K562 (cell line): ENCODE measurements around the gene PLAC1. TPM values are rescaled to one million over a fixed set of nuclear protein-coding genes. Genes with fewer than 3 reads are reported as not detected.

Experiments used
- ATAC-seq: fragments of 200-7000 bp; cut with Tn5 transposase; 3 replicates; pipeline ENCODE4 v1.9.1; 2020; ENCODE audit warnings: moderate library complexity
- BruUV-seq: library from RNA; stranded (reverse); fragments of 400-500 nt; replicated peaks from 2 replicates; lab custom pipeline; 2021; lab: Mats Ljungman, UMichigan
- CTCF ChIA-PET: fragments of 300-600 bp; formaldehyde crosslinking; extraction: SDS; loops from one replicate; lab custom pipeline; 2021; ENCODE audit warnings: low intra/inter-chr PET ratio; lab: Yijun Ruan, JAX
- POLR2A ChIA-PET: fragments of 300-600, 350-650 bp; sonication (Branson Sonifier 250); formaldehyde crosslinking; extraction: SDS; loops from one replicate; lab custom pipeline; 2021; ENCODE audit warnings: antibody characterized with exemption, inconsistent platforms; lab: Yijun Ruan, JAX
- DNase-seq, 4 experiments: peaks; one replicate each; pipeline versions ENCODE4 v3.0.0 to v3.0.0-alpha.2; 2011 to 2018; ENCODE audit warnings: low spot score in 3 of 4, mixed read lengths in 3 of 4; ENCODE audit errors: extremely low read depth in 1 of 4
- FAIRE-seq: peaks from 2 replicates; lab custom pipeline; 2011; peaks lifted over from hg19 to GRCh38; lab: Jason Lieb, UNC
- H2AFZ ChIP-seq: 2 replicates; pipeline ENCODE4 v1.6.0; 2011; ENCODE audit warnings: low read depth, low read length, control low read depth, inconsistent platforms
- H3K27ac ChIP-seq: fragments of 200-600 bp; 3 replicates; pipeline ENCODE4 v1.8.0; 2011; ENCODE audit warnings: low read depth, mild to moderate bottlenecking, control low read depth, inconsistent platforms, low read length, moderate library complexity, mixed read lengths; ENCODE audit errors: extremely low read depth
- H3K27me3 ChIP-seq, 2 experiments: fragments of 300-600 bp in 1 of 2; 2 replicates in 1 of 2; 3 replicates in 1 of 2; pipeline versions ENCODE4 v1.6.0 to v1.8.0; 2011; ENCODE audit warnings: inconsistent platforms in 2 of 2, low read length in 2 of 2, mild to moderate bottlenecking in 1 of 2, mixed read lengths in 1 of 2, moderate library complexity in 1 of 2; ENCODE audit not compliant: control insufficient read depth in 2 of 2, insufficient read depth in 2 of 2
- H3K36me3 ChIP-seq: fragments of 300-600 bp; 3 replicates; pipeline ENCODE4 v1.8.0; 2011; ENCODE audit warnings: mild to moderate bottlenecking, low read length, inconsistent platforms; ENCODE audit not compliant: control insufficient read depth, insufficient read depth
- H3K4me1 ChIP-seq, 2 experiments: fragments of 200-600 bp in 1 of 2; replicated peaks in 1 of 2; 2 replicates in 1 of 2; 3 replicates in 1 of 2; pipeline versions ENCODE4 v1.5.1 to v1.8.0; 2011; ENCODE audit warnings: inconsistent platforms in 2 of 2, low read length in 2 of 2, mild to moderate bottlenecking in 1 of 2, mixed read lengths in 1 of 2, moderate library complexity in 1 of 2; ENCODE audit not compliant: control insufficient read depth in 2 of 2, insufficient read depth in 2 of 2
- H3K4me2 ChIP-seq: 2 replicates; pipeline ENCODE4 v1.6.1; 2011; ENCODE audit warnings: low read length, control low read depth, inconsistent platforms, mixed read lengths; ENCODE audit not compliant: insufficient read depth
- H3K4me3 ChIP-seq: fragments of 200-600 bp; sonication (generic), shearing (Covaris generic); 2 replicates; pipeline ENCODE4 v1.5.1; 2016; ENCODE audit warnings: control low read depth, inconsistent platforms
- H3K79me2 ChIP-seq: fragments of 200-600 bp; 3 replicates; pipeline ENCODE4 v1.8.0; 2011; ENCODE audit warnings: low read length, inconsistent platforms; ENCODE audit not compliant: control insufficient read depth, insufficient read depth
- H3K9ac ChIP-seq, 2 experiments: 2 replicates each; pipeline versions ENCODE4 v1.6.0 to v1.6.1; 2011; ENCODE audit warnings: low read depth in 2 of 2, low read length in 2 of 2, control low read depth in 1 of 2, inconsistent platforms in 1 of 2, mild to moderate bottlenecking in 1 of 2, mixed read lengths in 1 of 2; ENCODE audit not compliant: insufficient read depth in 1 of 2
- H3K9me1 ChIP-seq: one replicate; pipeline ENCODE4 v1.6.0; 2011; ENCODE audit warnings: inconsistent platforms, mild to moderate bottlenecking, low read length, moderate library complexity; ENCODE audit not compliant: control insufficient read depth, insufficient read depth
- H3K9me3 ChIP-seq: replicated peaks from 2 replicates; pipeline ENCODE4 v1.5.1; 2011; ENCODE audit warnings: low read depth, low read length, inconsistent platforms; ENCODE audit not compliant: control insufficient read depth, insufficient read depth
- H4K20me1 ChIP-seq: replicated peaks from 2 replicates; pipeline ENCODE4 v1.6.1; 2011; ENCODE audit warnings: low read length, inconsistent platforms, mixed read lengths; ENCODE audit not compliant: control insufficient read depth, insufficient read depth
- CAMTA2 ChIP-seq: fragments of 250-450 bp; sonication (Bioruptor Pico); conservative IDR thresholded peaks from 2 replicates; pipeline ENCODE4 v1.5.1; 2022
- CBX3 ChIP-seq, 2 experiments: IDR thresholded peaks; 1 replicate in 1 of 2; 2 replicates in 1 of 2; pipeline ENCODE4 v1.6.1; 2012; ENCODE audit warnings: inconsistent platforms in 2 of 2, low read length in 2 of 2, borderline replicate concordance in 1 of 2, control low read depth in 1 of 2
- CBX5 ChIP-seq: IDR thresholded peaks from 2 replicates; pipeline ENCODE4 v1.6.1; 2014; ENCODE audit warnings: low read depth, borderline replicate concordance
- NFATC3 ChIP-seq: fragments of 450-650 bp; IDR thresholded peaks from 2 replicates; pipeline ENCODE4 v1.6.1; 2017; ENCODE audit warnings: mild to moderate bottlenecking
- ZNF274 ChIP-seq: IDR thresholded peaks from 2 replicates; pipeline ENCODE4 v1.6.1; 2011; ENCODE audit warnings: low read depth, mild to moderate bottlenecking, low read length, moderate library complexity, borderline replicate concordance
- ZNF384 ChIP-seq: IDR thresholded peaks from 2 replicates; pipeline ENCODE4 v1.6.1; 2012; ENCODE audit warnings: low read depth, low read length, improper control_type of control experiment
- WGBS: fragments of 100-300 bp; shearing (Covaris generic); methylation state at CpG from one replicate; pipeline ENCODE4 v1.1.6; 2016; ENCODE audit warnings: low coverage, mixed read lengths; ENCODE audit not compliant: insufficient coverage; ENCODE audit errors: missing lambda C conversion rate; 5-methylcytosine and 5-hydroxymethylcytosine counted together
- in situ Hi-C: fragments of 300-500 bp; cut with MboI; formaldehyde crosslinking; loops from 4 replicates; pipeline ENCODE4 v1.15.0; 2018; ENCODE audit warnings: inconsistent platforms, mixed read lengths
- intact Hi-C: fragments of 100-400 bp; cut with micrococcal nuclease; formaldehyde crosslinking; loops from 2 replicates; pipeline ENCODE4 v1.14.2; 2022
- polyA plus RNA-seq, 8 experiments: library from polyadenylated mRNA; depleted of rRNA in 4 of 8; stranded (reverse) in 5 of 8; unstranded in 3 of 8; fragments of >200 nt; fragmentation: Nextera tagmentation in 2 of 8; fragmentation: Illumina TruSeq in 1 of 8; extraction: Ambion mirVana in 2 of 8; extraction: Trizol in 1 of 8; gene quantifications; 2 replicates each; pipeline versions ENCODE4 v1.2.1 to v1.2.3, GENCODE V29; 2011 to 2014; ENCODE audit warnings: inconsistent platforms in 1 of 8, missing spikeins in 1 of 8
- total RNA-seq, 7 experiments: library from RNA; depleted of rRNA in 6 of 7; stranded (reverse); fragments of >200 nt in 6 of 7; fragmentation: Illumina TruSeq in 2 of 7; extraction: Trizol in 2 of 7; gene quantifications; 2 replicates each; pipeline versions ENCODE4 v1.2.1 to v1.2.3, GENCODE V29; 2011 to 2021; ENCODE audit warnings: low replicate concordance in 1 of 7
- TF ChIP-seq, protein P1 (sequence below): fragments of 200-600 bp; sonication (generic); IDR thresholded peaks from one replicate; pipeline ENCODE4 v1.6.1; 2012; ENCODE audit warnings: mild to moderate bottlenecking, low read depth, low read length, inconsistent platforms
- TF ChIP-seq, protein P2 (sequence below), 2 experiments: fragments of 150-350 bp in 1 of 2; IDR thresholded peaks; 2 replicates each; pipeline ENCODE4 v1.6.1; 2012 to 2016; ENCODE audit warnings: low read depth in 2 of 2, low read length in 2 of 2, mild to moderate bottlenecking in 1 of 2, moderate library complexity in 1 of 2

The PLAC1 gene
- total and polyA plus RNA-seq, 9 of the 15 experiments (the other 6 are each of a cell fraction or from before 2014, with no cell fraction given) = 0.82 to 9.1 (median 1.7) TPM

DNA sequence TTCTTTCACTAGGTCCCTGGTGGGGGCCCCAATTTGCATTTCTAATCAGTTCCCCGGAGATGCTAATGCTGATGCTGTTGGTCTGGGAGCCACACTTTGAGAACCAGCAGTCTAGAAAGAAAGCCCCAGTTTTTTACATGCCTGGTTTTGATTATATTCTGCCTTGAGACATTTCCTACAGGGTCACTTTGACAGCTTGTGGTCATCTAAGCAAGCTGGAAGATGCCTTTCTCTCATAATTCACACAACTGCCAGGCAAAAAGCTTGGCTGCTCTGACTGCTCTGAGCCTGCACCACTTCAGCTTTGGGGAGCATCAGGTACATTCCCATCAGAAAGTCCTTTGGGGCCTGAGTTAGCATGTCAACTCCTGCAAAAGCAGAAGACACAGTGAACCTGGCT is 5.9 kb upstream of the PLAC1 start:
- ATAC-seq (no peak), FAIRE-seq (no peak), DNase-seq (no peak)
- H3K9me3 ChIP-seq = no peaks in the 10 kb centered on the region
- H3K4me1 ChIP-seq = no peaks in the 10 kb centered on the region
- no peaks in the 10 kb centered on the region for H4K20me1 ChIP-seq
- ChIA-PET CTCF (no interaction called here), POLR2A (no interaction called here)
- H3K9me1 ChIP-seq = no peaks in the 10 kb centered on the region
- no peak overlapping the region for H3K27ac ChIP-seq
- in situ Hi-C loops (no loop called here), intact Hi-C loops (no loop called here)
- H3K79me2 ChIP-seq = no peaks in the 10 kb centered on the region
- no peak overlapping the region for H3K4me3 ChIP-seq
- H3K9ac ChIP-seq = no peak overlapping the region
- H3K36me3 ChIP-seq = no peaks in the 10 kb centered on the region
- H3K4me2 ChIP-seq = no peak overlapping the region
- no peaks in the 10 kb centered on the region; a peak in 2 of 5 replicates for H3K27me3 ChIP-seq
- WGBS = 0% methylated on average over 1 of the region's 1 CpG
- no TSS peak for BruUV-seq
- no peak overlapping the region for H2AFZ ChIP-seq
- no peak for TF ChIP-seq CBX3 (IDR thresholded peaks at IDR 0.05; ENCODE audit: borderline replicate concordance in 1 of 2, low read length in 2 of 2)
- no peak for TF ChIP-seq CAMTA2 (CRISPR knock-in tag)
- no peak for TF ChIP-seq ZNF384
- TF ChIP-seq, protein P1, sequence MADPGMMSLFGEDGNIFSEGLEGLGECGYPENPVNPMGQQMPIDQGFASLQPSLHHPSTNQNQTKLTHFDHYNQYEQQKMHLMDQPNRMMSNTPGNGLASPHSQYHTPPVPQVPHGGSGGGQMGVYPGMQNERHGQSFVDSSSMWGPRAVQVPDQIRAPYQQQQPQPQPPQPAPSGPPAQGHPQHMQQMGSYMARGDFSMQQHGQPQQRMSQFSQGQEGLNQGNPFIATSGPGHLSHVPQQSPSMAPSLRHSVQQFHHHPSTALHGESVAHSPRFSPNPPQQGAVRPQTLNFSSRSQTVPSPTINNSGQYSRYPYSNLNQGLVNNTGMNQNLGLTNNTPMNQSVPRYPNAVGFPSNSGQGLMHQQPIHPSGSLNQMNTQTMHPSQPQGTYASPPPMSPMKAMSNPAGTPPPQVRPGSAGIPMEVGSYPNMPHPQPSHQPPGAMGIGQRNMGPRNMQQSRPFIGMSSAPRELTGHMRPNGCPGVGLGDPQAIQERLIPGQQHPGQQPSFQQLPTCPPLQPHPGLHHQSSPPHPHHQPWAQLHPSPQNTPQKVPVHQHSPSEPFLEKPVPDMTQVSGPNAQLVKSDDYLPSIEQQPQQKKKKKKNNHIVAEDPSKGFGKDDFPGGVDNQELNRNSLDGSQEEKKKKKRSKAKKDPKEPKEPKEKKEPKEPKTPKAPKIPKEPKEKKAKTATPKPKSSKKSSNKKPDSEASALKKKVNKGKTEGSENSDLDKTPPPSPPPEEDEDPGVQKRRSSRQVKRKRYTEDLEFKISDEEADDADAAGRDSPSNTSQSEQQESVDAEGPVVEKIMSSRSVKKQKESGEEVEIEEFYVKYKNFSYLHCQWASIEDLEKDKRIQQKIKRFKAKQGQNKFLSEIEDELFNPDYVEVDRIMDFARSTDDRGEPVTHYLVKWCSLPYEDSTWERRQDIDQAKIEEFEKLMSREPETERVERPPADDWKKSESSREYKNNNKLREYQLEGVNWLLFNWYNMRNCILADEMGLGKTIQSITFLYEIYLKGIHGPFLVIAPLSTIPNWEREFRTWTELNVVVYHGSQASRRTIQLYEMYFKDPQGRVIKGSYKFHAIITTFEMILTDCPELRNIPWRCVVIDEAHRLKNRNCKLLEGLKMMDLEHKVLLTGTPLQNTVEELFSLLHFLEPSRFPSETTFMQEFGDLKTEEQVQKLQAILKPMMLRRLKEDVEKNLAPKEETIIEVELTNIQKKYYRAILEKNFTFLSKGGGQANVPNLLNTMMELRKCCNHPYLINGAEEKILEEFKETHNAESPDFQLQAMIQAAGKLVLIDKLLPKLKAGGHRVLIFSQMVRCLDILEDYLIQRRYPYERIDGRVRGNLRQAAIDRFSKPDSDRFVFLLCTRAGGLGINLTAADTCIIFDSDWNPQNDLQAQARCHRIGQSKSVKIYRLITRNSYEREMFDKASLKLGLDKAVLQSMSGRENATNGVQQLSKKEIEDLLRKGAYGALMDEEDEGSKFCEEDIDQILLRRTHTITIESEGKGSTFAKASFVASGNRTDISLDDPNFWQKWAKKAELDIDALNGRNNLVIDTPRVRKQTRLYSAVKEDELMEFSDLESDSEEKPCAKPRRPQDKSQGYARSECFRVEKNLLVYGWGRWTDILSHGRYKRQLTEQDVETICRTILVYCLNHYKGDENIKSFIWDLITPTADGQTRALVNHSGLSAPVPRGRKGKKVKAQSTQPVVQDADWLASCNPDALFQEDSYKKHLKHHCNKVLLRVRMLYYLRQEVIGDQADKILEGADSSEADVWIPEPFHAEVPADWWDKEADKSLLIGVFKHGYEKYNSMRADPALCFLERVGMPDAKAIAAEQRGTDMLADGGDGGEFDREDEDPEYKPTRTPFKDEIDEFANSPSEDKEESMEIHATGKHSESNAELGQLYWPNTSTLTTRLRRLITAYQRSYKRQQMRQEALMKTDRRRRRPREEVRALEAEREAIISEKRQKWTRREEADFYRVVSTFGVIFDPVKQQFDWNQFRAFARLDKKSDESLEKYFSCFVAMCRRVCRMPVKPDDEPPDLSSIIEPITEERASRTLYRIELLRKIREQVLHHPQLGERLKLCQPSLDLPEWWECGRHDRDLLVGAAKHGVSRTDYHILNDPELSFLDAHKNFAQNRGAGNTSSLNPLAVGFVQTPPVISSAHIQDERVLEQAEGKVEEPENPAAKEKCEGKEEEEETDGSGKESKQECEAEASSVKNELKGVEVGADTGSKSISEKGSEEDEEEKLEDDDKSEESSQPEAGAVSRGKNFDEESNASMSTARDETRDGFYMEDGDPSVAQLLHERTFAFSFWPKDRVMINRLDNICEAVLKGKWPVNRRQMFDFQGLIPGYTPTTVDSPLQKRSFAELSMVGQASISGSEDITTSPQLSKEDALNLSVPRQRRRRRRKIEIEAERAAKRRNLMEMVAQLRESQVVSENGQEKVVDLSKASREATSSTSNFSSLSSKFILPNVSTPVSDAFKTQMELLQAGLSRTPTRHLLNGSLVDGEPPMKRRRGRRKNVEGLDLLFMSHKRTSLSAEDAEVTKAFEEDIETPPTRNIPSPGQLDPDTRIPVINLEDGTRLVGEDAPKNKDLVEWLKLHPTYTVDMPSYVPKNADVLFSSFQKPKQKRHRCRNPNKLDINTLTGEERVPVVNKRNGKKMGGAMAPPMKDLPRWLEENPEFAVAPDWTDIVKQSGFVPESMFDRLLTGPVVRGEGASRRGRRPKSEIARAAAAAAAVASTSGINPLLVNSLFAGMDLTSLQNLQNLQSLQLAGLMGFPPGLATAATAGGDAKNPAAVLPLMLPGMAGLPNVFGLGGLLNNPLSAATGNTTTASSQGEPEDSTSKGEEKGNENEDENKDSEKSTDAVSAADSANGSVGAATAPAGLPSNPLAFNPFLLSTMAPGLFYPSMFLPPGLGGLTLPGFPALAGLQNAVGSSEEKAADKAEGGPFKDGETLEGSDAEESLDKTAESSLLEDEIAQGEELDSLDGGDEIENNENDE = no peak
- TF ChIP-seq CBX5 = no peak
- TF ChIP-seq, protein P2, sequence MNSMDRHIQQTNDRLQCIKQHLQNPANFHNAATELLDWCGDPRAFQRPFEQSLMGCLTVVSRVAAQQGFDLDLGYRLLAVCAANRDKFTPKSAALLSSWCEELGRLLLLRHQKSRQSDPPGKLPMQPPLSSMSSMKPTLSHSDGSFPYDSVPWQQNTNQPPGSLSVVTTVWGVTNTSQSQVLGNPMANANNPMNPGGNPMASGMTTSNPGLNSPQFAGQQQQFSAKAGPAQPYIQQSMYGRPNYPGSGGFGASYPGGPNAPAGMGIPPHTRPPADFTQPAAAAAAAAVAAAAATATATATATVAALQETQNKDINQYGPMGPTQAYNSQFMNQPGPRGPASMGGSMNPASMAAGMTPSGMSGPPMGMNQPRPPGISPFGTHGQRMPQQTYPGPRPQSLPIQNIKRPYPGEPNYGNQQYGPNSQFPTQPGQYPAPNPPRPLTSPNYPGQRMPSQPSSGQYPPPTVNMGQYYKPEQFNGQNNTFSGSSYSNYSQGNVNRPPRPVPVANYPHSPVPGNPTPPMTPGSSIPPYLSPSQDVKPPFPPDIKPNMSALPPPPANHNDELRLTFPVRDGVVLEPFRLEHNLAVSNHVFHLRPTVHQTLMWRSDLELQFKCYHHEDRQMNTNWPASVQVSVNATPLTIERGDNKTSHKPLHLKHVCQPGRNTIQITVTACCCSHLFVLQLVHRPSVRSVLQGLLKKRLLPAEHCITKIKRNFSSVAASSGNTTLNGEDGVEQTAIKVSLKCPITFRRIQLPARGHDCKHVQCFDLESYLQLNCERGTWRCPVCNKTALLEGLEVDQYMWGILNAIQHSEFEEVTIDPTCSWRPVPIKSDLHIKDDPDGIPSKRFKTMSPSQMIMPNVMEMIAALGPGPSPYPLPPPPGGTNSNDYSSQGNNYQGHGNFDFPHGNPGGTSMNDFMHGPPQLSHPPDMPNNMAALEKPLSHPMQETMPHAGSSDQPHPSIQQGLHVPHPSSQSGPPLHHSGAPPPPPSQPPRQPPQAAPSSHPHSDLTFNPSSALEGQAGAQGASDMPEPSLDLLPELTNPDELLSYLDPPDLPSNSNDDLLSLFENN (IDR thresholded peaks at IDR 0.05; ENCODE audit: low read depth in 2 of 2, low read length in 2 of 2) = no peak
- TF ChIP-seq ZNF274 = no peak
- TF ChIP-seq NFATC3 = no peak
